Measurements from ENCODE around the gene CLEC10A.

CLEC10A gene

GRCh38 chr17:7045492-7046126 lies 34.4 kb downstream of the CLEC10A start:
- peaks cover 2% of the 10 kb centered on the region for H3K4me1 ChIP-seq (ENCODE audit: control insufficient read depth, low read depth, low read length)
- H2AK5ac ChIP-seq (ENCODE audit: low read length): no peak overlapping the region
- H3K9ac ChIP-seq (ENCODE audit: low read length): no peak overlapping the region
- H3K4ac ChIP-seq (ENCODE audit: low read depth, low read length): no peak overlapping the region
- peak; percentile 74 for DNase-seq
- no peak overlapping the region for H4K5ac ChIP-seq (ENCODE audit: low read length)
- H3K4me3 ChIP-seq (ENCODE audit: low read length): no peak overlapping the region
- H2BK15ac ChIP-seq (replicated peaks; ENCODE audit: low read depth): no peak overlapping the region
- no peak overlapping the region for H4K8ac ChIP-seq (ENCODE audit: low read depth, low read length)
- no peak overlapping the region for H3K56ac ChIP-seq (ENCODE audit: low read length)
- no peak overlapping the region for H2BK120ac ChIP-seq (ENCODE audit: low read depth, low read length)
- H3K79me2 ChIP-seq (ENCODE audit: control insufficient read depth, insufficient read depth, low read length): no peaks in the 10 kb centered on the region
- no peak overlapping the region for H3K27ac ChIP-seq (ENCODE audit: low read depth, low read length)
- peak overlapping the region; percentile 97 for H3K4me2 ChIP-seq (ENCODE audit: low read length)
- H3K18ac ChIP-seq (ENCODE audit: low read length): no peak overlapping the region
- H3K36me3 ChIP-seq (ENCODE audit: control insufficient read depth, insufficient read depth, low read length): no peaks in the 10 kb centered on the region
- no CpG with 5 or more reads among the region's 5 CpGs for WGBS (ENCODE audit: extremely low coverage, insufficient coverage, low lambda C conversion rate)
- no peak overlapping the region for H2BK5ac ChIP-seq (ENCODE audit: low read length)
- no peaks in the 10 kb centered on the region for H3K79me1 ChIP-seq (ENCODE audit: low read length)
- H3K23ac ChIP-seq (ENCODE audit: low read length): no peak overlapping the region
- peaks cover 7% of the 10 kb centered on the region for H3K27me3 ChIP-seq (ENCODE audit: insufficient read depth, low read length, poor library complexity)

GRCh38 chr17:7043497-7044198 lies 36.4 kb downstream of the CLEC10A start, which contains the start of gene SLC16A11:
SLC16A11 (minus strand) TSS chr17:7044092; CDS start chr17:7043513, 579 bp downstream.
- H2BK15ac ChIP-seq (replicated peaks; ENCODE audit: low read depth): no peak within 1 kb of the TSS
- no peak within 1 kb of the TSS for H4K5ac ChIP-seq (ENCODE audit: low read length)
- no peaks in the 10 kb centered on the region for H3K79me2 ChIP-seq (ENCODE audit: control insufficient read depth, insufficient read depth, low read length)
- H2BK5ac ChIP-seq (ENCODE audit: low read length): no peak within 1 kb of the TSS
- H2BK120ac ChIP-seq (ENCODE audit: low read depth, low read length): no peak within 1 kb of the TSS
- H3K4me2 ChIP-seq (ENCODE audit: low read length): peak within 1 kb of the TSS; percentile 5
- no CpG with 5 or more reads among the region's 58 CpGs for WGBS (ENCODE audit: extremely low coverage, insufficient coverage, low lambda C conversion rate)
- no peaks in the 10 kb centered on the region for H3K36me3 ChIP-seq (ENCODE audit: control insufficient read depth, insufficient read depth, low read length)
- peaks cover 2% of the 10 kb centered on the region for H3K4me1 ChIP-seq (ENCODE audit: control insufficient read depth, low read depth, low read length)
- no peak within 1 kb of the TSS for H3K4ac ChIP-seq (ENCODE audit: low read depth, low read length)
- H3K27ac ChIP-seq (ENCODE audit: low read depth, low read length): no peak within 1 kb of the TSS
- H3K27me3 ChIP-seq (ENCODE audit: insufficient read depth, low read length, poor library complexity): peaks cover 7% of the 10 kb centered on the region
- no peak for DNase-seq
- H3K9ac ChIP-seq (ENCODE audit: low read length): peak within 1 kb of the TSS; percentile 55
- H3K23ac ChIP-seq (ENCODE audit: low read length): no peak within 1 kb of the TSS
- H3K4me3 ChIP-seq (ENCODE audit: low read length): no peak within 1 kb of the TSS
- H3K18ac ChIP-seq (ENCODE audit: low read length): no peak within 1 kb of the TSS
- H4K8ac ChIP-seq (ENCODE audit: low read depth, low read length): no peak within 1 kb of the TSS
- H3K56ac ChIP-seq (ENCODE audit: low read length): peak within 1 kb of the TSS; percentile 76
- no peaks in the 10 kb centered on the region for H3K79me1 ChIP-seq (ENCODE audit: low read length)
- no peak within 1 kb of the TSS for H2AK5ac ChIP-seq (ENCODE audit: low read length)

GRCh38 chr17:7043182-7043496 lies 36.9 kb downstream of the CLEC10A start:
- Histone ChIP-seq H3K4me1 (ENCODE audit: control insufficient read depth, low read depth, low read length) (peaks cover 2% of the 10 kb centered on the region), H3K18ac (ENCODE audit: low read length) (no peak overlapping the region), H3K9ac (ENCODE audit: low read length) (peak overlapping the region; percentile 55), H2BK5ac (ENCODE audit: low read length) (no peak overlapping the region), H4K8ac (ENCODE audit: low read depth, low read length) (no peak overlapping the region), H3K4me2 (ENCODE audit: low read length) (peak overlapping the region; percentile 5), H3K27ac (ENCODE audit: low read depth, low read length) (no peak overlapping the region), H3K23ac (ENCODE audit: low read length) (no peak overlapping the region), H3K56ac (ENCODE audit: low read length) (peak overlapping the region; percentile 76), H3K4ac (ENCODE audit: low read depth, low read length) (no peak overlapping the region), H2BK120ac (ENCODE audit: low read depth, low read length) (no peak overlapping the region), H3K36me3 (ENCODE audit: control insufficient read depth, insufficient read depth, low read length) (no peaks in the 10 kb centered on the region), H3K4me3 (ENCODE audit: low read length) (no peak overlapping the region), H3K79me1 (ENCODE audit: low read length) (no peaks in the 10 kb centered on the region), H3K27me3 (ENCODE audit: insufficient read depth, low read length, poor library complexity) (peaks cover 7% of the 10 kb centered on the region), H4K5ac (ENCODE audit: low read length) (no peak overlapping the region), H2BK15ac (replicated peaks; ENCODE audit: low read depth) (no peak overlapping the region), H2AK5ac (ENCODE audit: low read length) (no peak overlapping the region), H3K79me2 (ENCODE audit: control insufficient read depth, insufficient read depth, low read length) (no peaks in the 10 kb centered on the region)
- DNase-seq: no peak
- no CpG with 5 or more reads among the region's 21 CpGs for WGBS (ENCODE audit: extremely low coverage, insufficient coverage, low lambda C conversion rate)

GRCh38 chr17:7042501-7043181 lies 37.4 kb downstream of the CLEC10A start:
- peak overlapping the region; percentile 64 for H3K9ac ChIP-seq (ENCODE audit: low read length)
- H3K4me3 ChIP-seq (ENCODE audit: low read length): no peak overlapping the region
- no peak overlapping the region for H3K4ac ChIP-seq (ENCODE audit: low read depth, low read length)
- no CpG with 5 or more reads among the region's 53 CpGs for WGBS (ENCODE audit: extremely low coverage, insufficient coverage, low lambda C conversion rate)
- no peaks in the 10 kb centered on the region for H3K79me1 ChIP-seq (ENCODE audit: low read length)
- no peaks in the 10 kb centered on the region for H3K79me2 ChIP-seq (ENCODE audit: control insufficient read depth, insufficient read depth, low read length)
- no peak overlapping the region for H2BK15ac ChIP-seq (replicated peaks; ENCODE audit: low read depth)
- no peak overlapping the region for H3K27ac ChIP-seq (ENCODE audit: low read depth, low read length)
- H3K56ac ChIP-seq (ENCODE audit: low read length): peak overlapping the region; percentile 83
- H3K4me1 ChIP-seq (ENCODE audit: control insufficient read depth, low read depth, low read length): peaks cover 2% of the 10 kb centered on the region
- H2BK120ac ChIP-seq (ENCODE audit: low read depth, low read length): no peak overlapping the region
- H2AK5ac ChIP-seq (ENCODE audit: low read length): no peak overlapping the region
- no peak overlapping the region for H2BK5ac ChIP-seq (ENCODE audit: low read length)
- H4K8ac ChIP-seq (ENCODE audit: low read depth, low read length): no peak overlapping the region
- H3K27me3 ChIP-seq (ENCODE audit: insufficient read depth, low read length, poor library complexity): peaks cover 7% of the 10 kb centered on the region
- peak overlapping the region; percentile 45 for H3K23ac ChIP-seq (ENCODE audit: low read length)
- no peak overlapping the region for H4K5ac ChIP-seq (ENCODE audit: low read length)
- no peak overlapping the region for H3K18ac ChIP-seq (ENCODE audit: low read length)
- peak; percentile 53 for DNase-seq
- no peaks in the 10 kb centered on the region for H3K36me3 ChIP-seq (ENCODE audit: control insufficient read depth, insufficient read depth, low read length)
- H3K4me2 ChIP-seq (ENCODE audit: low read length): peak overlapping the region; percentile 45

- Histone ChIP-seq H3K4me1 (ENCODE audit: control insufficient read depth, low read depth, low read length) (peaks cover 2% of the 10 kb centered on the region), H3K4ac (ENCODE audit: low read depth, low read length) (no peak overlapping the region), H3K9ac (ENCODE audit: low read length) (peak overlapping the region; percentile 64), H4K5ac (ENCODE audit: low read length) (no peak overlapping the region), H3K18ac (ENCODE audit: low read length) (no peak overlapping the region), H3K79me1 (ENCODE audit: low read length) (no peaks in the 10 kb centered on the region), H2BK5ac (ENCODE audit: low read length) (no peak overlapping the region), H3K4me2 (ENCODE audit: low read length) (peak overlapping the region; percentile 42), H3K27ac (ENCODE audit: low read depth, low read length) (peak overlapping the region; percentile 46), H3K79me2 (ENCODE audit: control insufficient read depth, insufficient read depth, low read length) (no peaks in the 10 kb centered on the region), H3K27me3 (ENCODE audit: insufficient read depth, low read length, poor library complexity) (peaks cover 7% of the 10 kb centered on the region), H3K36me3 (ENCODE audit: control insufficient read depth, insufficient read depth, low read length) (no peaks in the 10 kb centered on the region), H3K56ac (ENCODE audit: low read length) (peak overlapping the region; percentile 83), H2BK120ac (ENCODE audit: low read depth, low read length) (no peak overlapping the region), H3K23ac (ENCODE audit: low read length) (peak overlapping the region; percentile 45), H4K8ac (ENCODE audit: low read depth, low read length) (no peak overlapping the region), H3K4me3 (ENCODE audit: low read length) (no peak overlapping the region), H2BK15ac (replicated peaks; ENCODE audit: low read depth) (no peak overlapping the region), H2AK5ac (ENCODE audit: low read length) (no peak overlapping the region)
- DNase-seq: peak; percentile 81
- no CpG with 5 or more reads among the region's 43 CpGs for WGBS (ENCODE audit: extremely low coverage, insufficient coverage, low lambda C conversion rate)
Observed at GRCh38 chr17:7041607-7042500, 38.2 kb downstream of the CLEC10A start.
